GM23338 (cell line): ENCODE data around the gene PDZK1IP1. TPM values are rescaled to one million over a fixed set of nuclear protein-coding genes. Genes with fewer than 3 reads are reported as not detected.

Source experiments
- ATAC-seq: fragments of 200-7000 bp; cut with Tn5 transposase; 3 replicates; pipeline ENCODE4 v1.9.1; 2020
- DNase-seq: peaks from one replicate; pipeline ENCODE4 v3.0.0-alpha.2; 2015; ENCODE audit warnings: low spot score
- H2AFZ ChIP-seq: fragments of 200-600 bp; sonication (generic); 2 replicates; pipeline ENCODE4 v1.8.0; 2016; ENCODE audit warnings: antibody characterized with exemption, mild to moderate bottlenecking, moderate library complexity
- H3F3A ChIP-seq: fragments of 200-600 bp; sonication (generic); replicated peaks from 2 replicates; pipeline ENCODE4 v1.8.0; 2017; ENCODE audit warnings: antibody characterized with exemption, mixed run types, low read depth
- H3K27ac ChIP-seq: fragments of 200-600 bp; sonication (generic); 2 replicates; pipeline ENCODE4 v1.6.1; 2016; ENCODE audit warnings: low read depth
- H3K27me3 ChIP-seq: fragments of 200-600 bp; sonication (generic); 2 replicates; pipeline ENCODE4 v1.8.0; 2016; ENCODE audit warnings: mild to moderate bottlenecking, mixed run types, moderate library complexity; ENCODE audit not compliant: insufficient read depth
- H3K36me3 ChIP-seq: fragments of 200-600 bp; sonication (generic); 2 replicates; pipeline ENCODE4 v1.8.0; 2016; ENCODE audit warnings: mild to moderate bottlenecking; ENCODE audit not compliant: insufficient read depth
- H3K4me1 ChIP-seq: fragments of 200-600 bp; sonication (generic); 2 replicates; pipeline ENCODE4 v1.8.0; 2016; ENCODE audit warnings: mild to moderate bottlenecking, moderate library complexity; ENCODE audit not compliant: insufficient read depth
- H3K4me2 ChIP-seq: fragments of 200-600 bp; sonication (generic); 2 replicates; pipeline ENCODE4 v1.7.1; 2017; ENCODE audit warnings: mixed run types
- H3K4me3 ChIP-seq: fragments of 200-600 bp; sonication (generic); 2 replicates; pipeline ENCODE4 v1.6.1; 2016; ENCODE audit warnings: mixed run types
- H3K79me2 ChIP-seq: fragments of 200-600 bp; sonication (generic); replicated peaks from 2 replicates; pipeline ENCODE4 v1.8.0; 2017; ENCODE audit warnings: mild to moderate bottlenecking; ENCODE audit not compliant: insufficient read depth
- H3K9me2 ChIP-seq: fragments of 200-600 bp; sonication (generic); 2 replicates; pipeline ENCODE4 v1.8.0; 2017; ENCODE audit not compliant: insufficient read depth
- H4K20me1 ChIP-seq: fragments of 200-600 bp; sonication (generic); replicated peaks from 2 replicates; pipeline ENCODE4 v1.8.0; 2017; ENCODE audit warnings: mild to moderate bottlenecking; ENCODE audit not compliant: insufficient read depth
- H3K27ac Mint-ChIP-seq: 2 replicates; pipeline ENCODE4 v1.8.0; 2020; ENCODE audit warnings: inconsistent platforms, mild to moderate bottlenecking, moderate library complexity, mixed read lengths
- H3K27me3 Mint-ChIP-seq: 3 replicates; pipeline ENCODE4 v1.8.0; 2022; ENCODE audit warnings: low read depth, mild to moderate bottlenecking, moderate library complexity, mixed read lengths, inconsistent platforms; ENCODE audit not compliant: insufficient read depth, poor library complexity
- H3K36me3 Mint-ChIP-seq: 3 replicates; pipeline ENCODE4 v1.8.0; 2021; ENCODE audit warnings: low read depth, mild to moderate bottlenecking, inconsistent platforms, moderate library complexity, mixed read lengths
- H3K4me1 Mint-ChIP-seq: 3 replicates; pipeline ENCODE4 v1.8.0; 2020; ENCODE audit warnings: mild to moderate bottlenecking, inconsistent platforms, mixed read lengths
- H3K4me3 Mint-ChIP-seq: 3 replicates; pipeline ENCODE4 v1.8.0; 2021; ENCODE audit warnings: moderate library complexity, mild to moderate bottlenecking, inconsistent platforms, mixed read lengths
- H3K9me3 Mint-ChIP-seq: 3 replicates; pipeline ENCODE4 v1.8.0; 2020; ENCODE audit warnings: moderate library complexity, mild to moderate bottlenecking, inconsistent platforms, mixed read lengths
- CREB1 ChIP-seq: fragments of 250-450 bp; sonication (Bioruptor Pico); IDR thresholded peaks from 2 replicates; pipeline ENCODE4 v1.5.0; 2020; ENCODE audit warnings: low read depth, mild to moderate bottlenecking, moderate library complexity
- CTCF ChIP-seq, 2 experiments: fragments of 200-600 bp in 1 of 2; sonication (generic) in 1 of 2; conservative IDR thresholded peaks; 2 replicates each; pipeline versions ENCODE4 v1.5.1 to v1.6.1; 2016 to 2017; ENCODE audit warnings: antibody characterized with exemption in 2 of 2, low read depth in 2 of 2, mild to moderate bottlenecking in 2 of 2, moderate library complexity in 1 of 2
- ETS1 ChIP-seq: IDR thresholded peaks from 2 replicates; pipeline ENCODE4 v1.6.1; 2016; ENCODE audit warnings: antibody characterized with exemption
- EZH2 ChIP-seq: fragments of 200-600 bp; sonication (generic); IDR thresholded peaks from one replicate; pipeline ENCODE4 v1.8.0; 2017; ENCODE audit warnings: antibody characterized with exemption, mild to moderate bottlenecking, low read depth; ENCODE audit not compliant: unreplicated experiment
- EZH2phosphoT487 ChIP-seq: fragments of 200-600 bp; sonication (generic); IDR thresholded peaks from one replicate; pipeline ENCODE4 v1.8.1; 2018; ENCODE audit warnings: antibody characterized with exemption; ENCODE audit not compliant: unreplicated experiment
- JUNB ChIP-seq: IDR thresholded peaks from one replicate; pipeline ENCODE4 v1.6.1; 2016; ENCODE audit warnings: antibody characterized with exemption; ENCODE audit not compliant: unreplicated experiment
- NANOG ChIP-seq: IDR thresholded peaks from 2 replicates; pipeline ENCODE4 v1.6.1; 2016; ENCODE audit warnings: antibody characterized with exemption, borderline replicate concordance
- POLR2AphosphoS5 ChIP-seq: IDR thresholded peaks from 2 replicates; pipeline ENCODE4 v1.6.1; 2016; ENCODE audit warnings: antibody characterized with exemption, low read depth
- REST ChIP-seq: IDR thresholded peaks from one replicate; pipeline ENCODE4 v1.6.1; 2018; ENCODE audit warnings: antibody characterized with exemption; ENCODE audit not compliant: unreplicated experiment
- STAT1 ChIP-seq: IDR thresholded peaks from one replicate; pipeline ENCODE4 v1.6.1; 2016; ENCODE audit warnings: antibody characterized with exemption; ENCODE audit not compliant: unreplicated experiment
- ZNF114 ChIP-seq: fragments of 250-450 bp; sonication (Bioruptor Pico); IDR thresholded peaks from 2 replicates; pipeline ENCODE4 v1.5.0; 2020; ENCODE audit warnings: mild to moderate bottlenecking, moderate library complexity
- ZNF331 ChIP-seq: fragments of 250-450 bp; sonication (Bioruptor Pico); IDR thresholded peaks from 2 replicates; pipeline ENCODE4 v1.5.0; 2020; ENCODE audit warnings: low read depth, mild to moderate bottlenecking, moderate library complexity
- polyA plus RNA-seq: library from polyadenylated mRNA; unstranded; fragments of >200 nt; fragmentation: Nextera tagmentation; extraction: Ambion mirVana; gene quantifications from 2 replicates; pipeline ENCODE4 v1.2.1, GENCODE V29; 2016
- total RNA-seq: library from RNA; depleted of rRNA; stranded (reverse); fragments of >200 nt; shearing (Covaris generic); gene quantifications from 2 replicates; pipeline ENCODE4 v1.2.3, GENCODE V29; 2014

The PDZK1IP1 gene
- total and polyA plus RNA-seq, 2 experiments from 2014 or later = not detected

GRCh38 chr1:47183308-47184089 is 6.3 kb downstream of the PDZK1IP1 start (continued):
- TF ChIP-seq REST (no peak), ZNF331 (CRISPR knock-in tag) (no peak), POLR2AphosphoS5 (no peak), ETS1 (no peak), CTCF (conservative IDR thresholded peaks at IDR 0.05; ENCODE audit: low read depth in 2 of 2) (no peak), EZH2phosphoT487 (no peak), ZNF114 (no peak), NANOG (no peak), CREB1 (CRISPR knock-in tag) (no peak), JUNB (no peak), EZH2 (no peak), STAT1 (no peak)

GRCh38 chr1:47182676-47183235 is 7.1 kb downstream of the PDZK1IP1 start:
- H3K4me3 Mint-ChIP-seq = no peak overlapping the region
- Histone ChIP-seq H3K4me1 (peaks cover 8% of the 10 kb centered on the region), H2AFZ (no peak overlapping the region), H3K9me2 (no peaks in the 10 kb centered on the region), H3K4me2 (no peak overlapping the region), H4K20me1 (no peaks in the 10 kb centered on the region), H3K36me3 (no peaks in the 10 kb centered on the region), H3K79me2 (no peaks in the 10 kb centered on the region), H3F3A (no peaks in the 10 kb centered on the region), H3K27me3 (peaks cover 15% of the 10 kb centered on the region), H3K27ac (no peak overlapping the region), H3K4me3 (no peak overlapping the region)
- peaks cover 18% of the 10 kb centered on the region; the same call in 2 of the 3 replicates for H3K9me3 Mint-ChIP-seq
- peaks cover 24% of the 10 kb centered on the region for H3K4me1 Mint-ChIP-seq
- TF ChIP-seq NANOG (no peak), STAT1 (no peak), EZH2phosphoT487 (no peak), ZNF331 (CRISPR knock-in tag) (no peak), EZH2 (no peak), POLR2AphosphoS5 (no peak)
- ATAC-seq (no peak), DNase-seq (no peak)
- H3K36me3 Mint-ChIP-seq = no peaks in the 10 kb centered on the region; the same call in 2 of the 3 replicates
- no peak overlapping the region for H3K27ac Mint-ChIP-seq
- peaks cover 27% of the 10 kb centered on the region for H3K27me3 Mint-ChIP-seq
